NT2/D1 (cell line): Measurements from ENCODE around the gene GRAP.

Experiments
- DNase-seq: peaks from one replicate; pipeline ENCODE4 v3.0.0-alpha.2; 2011; ENCODE audit warnings: low read depth, low spot score
- H3K27me3 ChIP-seq: 2 replicates; pipeline ENCODE4 v1.6.0; 2011; ENCODE audit warnings: mild to moderate bottlenecking; ENCODE audit not compliant: insufficient read length, insufficient read depth
- H3K36me3 ChIP-seq: 2 replicates; pipeline ENCODE4 v1.6.1; 2011; ENCODE audit warnings: mild to moderate bottlenecking, low read length, mixed read lengths; ENCODE audit not compliant: insufficient read depth, insufficient read length
- H3K4me1 ChIP-seq: 2 replicates; pipeline ENCODE4 v1.5.1; 2011; ENCODE audit not compliant: insufficient read depth, insufficient read length
- H3K4me3 ChIP-seq: 2 replicates; pipeline ENCODE4 v1.5.1; 2011; ENCODE audit warnings: low read depth; ENCODE audit not compliant: insufficient read length
- H3K9ac ChIP-seq: 2 replicates; pipeline ENCODE4 v1.6.0; 2011; ENCODE audit warnings: low read depth; ENCODE audit not compliant: insufficient read length
- H3K9me3 ChIP-seq: 2 replicates; pipeline ENCODE4 v1.5.1; 2011; ENCODE audit warnings: mild to moderate bottlenecking, low read length; ENCODE audit not compliant: insufficient read depth
- SUZ12 ChIP-seq: IDR thresholded peaks from 2 replicates; pipeline ENCODE4 v1.6.1; 2011; ENCODE audit not compliant: insufficient read length, insufficient read depth; ENCODE audit errors: extremely low read depth
- YY1 ChIP-seq: IDR thresholded peaks from 2 replicates; pipeline ENCODE4 v1.6.1; 2011; ENCODE audit not compliant: insufficient read length, insufficient read depth
- ZNF274 ChIP-seq: IDR thresholded peaks from 2 replicates; pipeline ENCODE4 v1.6.1; 2011; ENCODE audit warnings: mild to moderate bottlenecking, low read depth, low read length

GRAP gene

GRCh38 chr17:18981642-18982424 is 64.9 kb downstream of the GRAP start:
- Histone ChIP-seq H3K9me3 (no peaks in the 10 kb centered on the region), H3K4me3 (no peak overlapping the region), H3K27me3 (no peaks in the 10 kb centered on the region), H3K9ac (peak overlapping the region; percentile 12), H3K36me3 (peaks cover 67% of the 10 kb centered on the region), H3K4me1 (peaks cover 21% of the 10 kb centered on the region)
- DNase-seq = no peak
- TF ChIP-seq SUZ12 = no peak
- no peak for TF ChIP-seq YY1
- TF ChIP-seq ZNF274 = no peak

- Histone ChIP-seq H3K27me3 (no peaks in the 10 kb centered on the region), H3K36me3 (peaks cover 71% of the 10 kb centered on the region), H3K4me3 (no peak overlapping the region), H3K4me1 (peaks cover 21% of the 10 kb centered on the region), H3K9me3 (no peaks in the 10 kb centered on the region), H3K9ac (no peak overlapping the region)
- no peak for DNase-seq
- TF ChIP-seq ZNF274 (no peak), YY1 (no peak), SUZ12 (no peak)
Measured at GRCh38 chr17:18981335-18981641, 65.5 kb downstream of the GRAP start.

GRCh38 chr17:18980682-18981334 is 65.9 kb downstream of the GRAP start:
- Histone ChIP-seq H3K4me3 (no peak overlapping the region), H3K27me3 (no peaks in the 10 kb centered on the region), H3K36me3 (peaks cover 69% of the 10 kb centered on the region), H3K9me3 (no peaks in the 10 kb centered on the region), H3K9ac (peak overlapping the region; percentile 8), H3K4me1 (peaks cover 21% of the 10 kb centered on the region)
- no peak for DNase-seq
- TF ChIP-seq ZNF274 (no peak), SUZ12 (no peak), YY1 (no peak)

GRCh38 chr17:18978655-18979054 is 68.1 kb downstream of the GRAP start:
- Histone ChIP-seq H3K9me3 (no peaks in the 10 kb centered on the region), H3K9ac (no peak overlapping the region), H3K4me3 (no peak overlapping the region), H3K27me3 (no peaks in the 10 kb centered on the region), H3K36me3 (peaks cover 63% of the 10 kb centered on the region), H3K4me1 (peaks cover 20% of the 10 kb centered on the region)
- TF ChIP-seq ZNF274 = no peak
- no peak for TF ChIP-seq YY1
- no peak for TF ChIP-seq SUZ12
- DNase-seq = no peak

- DNase-seq = no peak
- no peak overlapping the region for H3K9ac ChIP-seq
- no peaks in the 10 kb centered on the region for H3K9me3 ChIP-seq
- TF ChIP-seq SUZ12 (no peak), YY1 (no peak), ZNF274 (no peak)
- peaks cover 63% of the 10 kb centered on the region for H3K36me3 ChIP-seq
- no peak overlapping the region for H3K4me3 ChIP-seq
- H3K4me1 ChIP-seq = peaks cover 17% of the 10 kb centered on the region
- H3K27me3 ChIP-seq = no peaks in the 10 kb centered on the region
Measured at GRCh38 chr17:18978050-18978449, 68.7 kb downstream of the GRAP start.

- TF ChIP-seq YY1 (no peak), ZNF274 (no peak), SUZ12 (no peak)
- no peaks in the 10 kb centered on the region for H3K9me3 ChIP-seq
- H3K27me3 ChIP-seq = no peaks in the 10 kb centered on the region
- no peak for DNase-seq
- peaks cover 15% of the 10 kb centered on the region for H3K4me1 ChIP-seq
- peaks cover 64% of the 10 kb centered on the region for H3K36me3 ChIP-seq
- no peak overlapping the region for H3K9ac ChIP-seq
- no peak overlapping the region for H3K4me3 ChIP-seq
Measured at GRCh38 chr17:18977646-18978045, 69.1 kb downstream of the GRAP start.

- Histone ChIP-seq H3K27me3 (no peaks in the 10 kb centered on the region), H3K9ac (no peak overlapping the region), H3K9me3 (no peaks in the 10 kb centered on the region), H3K36me3 (peaks cover 67% of the 10 kb centered on the region), H3K4me1 (peaks cover 10% of the 10 kb centered on the region), H3K4me3 (no peak overlapping the region)
- TF ChIP-seq ZNF274 (no peak), SUZ12 (no peak), YY1 (no peak)
- no peak for DNase-seq
Measured at GRCh38 chr17:18977021-18977420, 69.7 kb downstream of the GRAP start.

- Histone ChIP-seq H3K9me3 (no peaks in the 10 kb centered on the region), H3K4me3 (no peak overlapping the region), H3K4me1 (peaks cover 6% of the 10 kb centered on the region), H3K9ac (no peak overlapping the region), H3K27me3 (no peaks in the 10 kb centered on the region), H3K36me3 (peaks cover 75% of the 10 kb centered on the region)
- TF ChIP-seq YY1 (no peak), SUZ12 (no peak), ZNF274 (no peak)
- DNase-seq = no peak
Measured at GRCh38 chr17:18976201-18976600, 70.6 kb downstream of the GRAP start.
